ENCODE measurements around the gene ZNF256.

The ZNF256 gene

DNA sequence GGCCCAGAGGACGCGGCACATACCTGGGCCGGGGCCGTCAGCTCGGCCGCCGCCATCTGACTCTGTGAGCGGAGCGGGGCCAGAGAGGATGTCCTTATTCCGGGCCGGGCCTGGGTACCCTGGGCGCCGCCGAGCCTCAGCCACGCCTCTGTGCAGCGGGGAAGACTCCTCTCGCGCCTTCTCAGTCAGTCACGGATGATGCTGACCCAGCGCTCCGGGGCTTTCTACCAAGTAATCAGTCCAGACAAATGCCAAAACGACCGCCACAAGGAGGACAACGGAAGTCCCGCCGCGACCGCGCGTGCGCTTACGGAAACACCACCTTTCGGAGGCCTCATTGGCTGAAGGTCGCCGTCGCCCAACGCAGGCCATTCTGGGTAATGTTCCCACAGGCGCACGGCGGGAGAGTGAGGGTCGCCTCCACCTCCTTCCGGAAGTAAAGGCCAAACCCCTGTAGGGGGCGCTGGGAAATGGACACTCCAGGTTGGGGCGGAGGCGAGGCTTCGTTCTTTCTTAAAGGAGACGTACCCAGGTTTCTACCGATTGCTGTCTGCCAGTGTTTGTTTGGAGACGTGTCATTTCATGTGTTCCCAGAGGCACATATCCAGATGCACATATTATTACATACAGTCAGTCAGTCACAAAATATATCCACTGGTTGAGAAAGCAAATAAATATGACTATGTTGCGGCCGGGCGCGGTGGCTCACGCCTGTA, at the start of gene ZNF256:
ZNF256 (minus strand) TSS at position 288 of the 716 bp plus-strand sequence; CDS start at position 56, 232 bp downstream.
- peak; percentile 60 to 75 for DNase-seq (ENCODE audit: low read depth in 2 of 2)

DNA sequence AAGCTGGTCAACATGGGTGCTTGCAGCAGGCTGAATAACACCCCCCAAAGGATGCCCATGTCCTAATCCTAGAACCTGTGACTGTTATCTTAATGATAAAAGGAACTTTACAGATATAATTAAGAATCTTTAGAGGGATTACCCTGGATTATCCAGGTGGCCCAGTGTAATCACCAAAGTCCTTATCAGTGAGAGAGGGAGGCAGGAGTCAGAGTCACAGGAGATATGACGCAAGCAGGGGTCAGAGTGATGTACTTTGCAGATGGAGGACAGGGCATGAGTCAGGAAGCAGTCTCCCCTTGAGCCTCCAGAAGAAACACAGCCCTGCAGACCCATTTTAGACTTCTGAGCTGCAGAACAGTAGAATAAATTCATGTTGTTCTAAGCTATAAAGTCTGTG, 45.3 kb upstream of the ZNF256 start:
- no peak for DNase-seq (ENCODE audit: low read depth in 2 of 2)

DNA sequence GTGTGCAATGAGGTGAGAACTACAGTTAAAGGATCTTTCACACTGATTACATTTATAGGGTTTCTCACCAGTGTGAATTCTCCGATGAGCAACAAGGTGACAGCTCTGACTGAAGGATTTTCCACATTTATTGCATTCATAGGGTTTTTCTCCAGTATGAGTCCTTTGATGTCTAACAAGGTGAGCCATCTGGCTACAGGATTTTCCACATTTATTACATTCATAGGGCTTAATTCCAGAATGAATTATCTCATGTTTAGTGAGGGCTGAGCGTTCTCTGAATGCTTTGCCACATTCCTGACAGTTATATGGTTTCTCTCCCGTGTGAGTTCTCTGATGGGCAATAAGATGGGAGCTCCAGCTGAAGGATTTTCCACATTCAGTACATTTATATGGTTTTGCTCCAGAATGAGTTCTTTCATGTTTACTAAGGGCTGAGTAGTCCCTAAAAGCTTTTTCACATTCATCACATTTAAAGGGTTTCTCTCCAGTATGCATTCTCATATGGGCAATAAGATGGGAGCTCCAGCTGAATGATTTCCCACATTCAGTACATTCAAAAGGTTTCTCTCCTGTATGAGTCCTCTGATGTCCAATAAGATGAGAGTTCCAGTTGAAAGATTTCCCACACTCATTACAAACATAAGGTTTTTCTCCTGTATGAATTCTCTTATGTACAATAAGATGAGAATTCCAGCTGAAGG, 31.2 kb upstream of the ZNF256 start:
- DNase-seq (ENCODE audit: low read depth in 2 of 2) = no peak

DNA sequence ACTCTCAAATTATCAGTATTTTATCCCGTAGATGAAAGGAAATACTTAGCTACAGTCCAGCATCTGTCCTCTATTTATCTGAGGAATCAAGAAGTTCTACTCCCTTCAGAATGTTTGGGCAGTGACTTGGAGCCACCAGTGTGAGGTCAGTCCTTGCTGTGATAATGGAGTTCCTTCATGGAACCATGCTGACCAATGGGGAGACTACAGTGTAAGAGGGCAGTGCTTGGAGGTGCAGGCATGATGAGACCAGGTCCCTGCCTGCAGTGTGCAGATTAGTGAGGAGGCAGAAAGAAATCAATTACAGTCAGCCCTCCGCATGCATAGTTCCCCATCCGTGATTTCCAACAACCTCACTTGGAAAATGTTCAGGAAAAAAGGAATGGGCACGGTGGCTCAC, 26.9 kb upstream of the ZNF256 start, which contains the start of gene C19orf18:
C19orf18 (minus strand) TSS at position 101 of the 400 bp plus-strand sequence. CDS start 102 bp downstream, outside the sequence.
- DNase-seq (ENCODE audit: low read depth in 2 of 2) = no peak

DNA sequence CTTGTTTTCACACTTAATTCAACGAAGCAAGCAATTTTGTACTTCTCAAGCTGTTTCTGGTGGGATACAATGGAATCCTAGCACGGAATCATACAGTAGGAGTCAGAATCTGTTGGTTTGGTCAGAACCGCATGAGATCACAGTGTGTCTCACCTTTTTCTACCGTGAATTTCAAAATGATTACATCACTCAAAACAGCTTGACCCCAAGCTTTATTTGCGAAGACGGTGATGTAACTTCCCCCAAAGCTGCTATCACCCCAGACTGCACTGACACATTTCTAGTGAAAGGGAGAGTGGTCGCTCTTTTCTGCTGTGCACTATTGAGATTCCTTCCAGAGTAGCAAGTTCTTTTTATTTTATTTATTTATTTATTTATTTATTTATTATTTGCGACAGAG, 17.3 kb upstream of the ZNF256 start:
- no peak for DNase-seq (ENCODE audit: low read depth in 2 of 2)

DNA sequence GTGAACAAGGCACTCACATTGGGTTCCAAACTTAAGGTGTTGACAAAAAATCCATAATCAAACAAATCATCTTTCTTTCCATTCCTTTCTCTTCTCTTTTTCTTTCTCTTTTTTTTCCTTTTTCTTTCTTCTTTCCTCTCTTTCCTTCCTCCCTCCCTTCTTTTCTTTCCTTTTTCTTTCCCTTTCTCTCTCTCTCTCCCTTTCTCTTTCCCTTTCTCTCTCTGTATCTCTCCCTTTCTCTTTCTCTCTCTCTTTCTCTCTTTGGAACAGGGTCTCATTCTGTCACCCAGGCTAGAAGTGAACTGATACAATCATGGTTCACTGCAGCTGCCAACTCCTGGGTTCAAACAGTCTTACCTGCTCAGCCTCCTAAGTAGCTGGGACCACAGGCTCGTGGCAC, 14.3 kb upstream of the ZNF256 start:
- no peak for DNase-seq (ENCODE audit: low read depth in 2 of 2)

DNA sequence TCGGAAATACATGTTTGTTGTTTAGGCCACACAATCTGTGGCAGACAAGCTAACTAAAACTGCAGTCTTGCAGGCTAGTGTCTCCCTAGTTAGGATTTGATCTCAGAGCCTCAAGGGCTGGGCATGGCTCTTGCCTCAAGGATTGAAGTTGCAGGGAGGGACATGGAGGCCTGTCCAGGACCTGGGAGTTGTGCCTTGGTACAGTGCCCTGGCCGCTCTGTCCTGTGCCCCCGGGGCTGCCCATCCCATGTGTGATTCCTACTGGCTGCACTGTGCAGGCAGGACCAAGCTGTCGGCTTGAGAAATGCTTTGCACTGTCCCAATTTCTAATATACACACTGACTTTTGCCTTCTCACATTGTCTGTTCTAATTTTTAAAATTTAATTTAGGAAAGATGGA, 7.5 kb upstream of the ZNF256 start:
- DNase-seq (ENCODE audit: low read depth in 2 of 2) = no peak

DNA sequence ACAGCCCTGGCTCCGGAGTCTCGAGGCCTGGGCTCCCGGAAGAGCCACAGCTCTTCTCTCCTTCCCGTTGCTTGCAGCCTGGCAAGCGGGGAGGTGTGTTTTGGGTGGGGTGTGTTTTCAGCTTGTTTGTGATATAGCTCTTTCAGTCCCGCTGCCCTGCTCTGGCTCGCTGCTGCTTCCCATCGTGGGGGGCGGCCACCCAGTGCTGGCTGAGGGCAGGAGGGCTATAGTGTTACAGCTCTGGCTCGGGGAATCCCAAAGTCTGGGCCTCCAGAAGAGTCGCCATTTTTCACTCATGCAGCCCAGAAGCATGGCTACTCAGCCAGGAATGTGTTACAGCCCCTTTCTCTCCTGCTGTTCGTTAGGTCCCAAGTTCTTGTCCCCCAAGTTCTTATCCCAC, 2.2 kb upstream of the ZNF256 start:
- no peak for DNase-seq (ENCODE audit: low read depth in 2 of 2)

DNA sequence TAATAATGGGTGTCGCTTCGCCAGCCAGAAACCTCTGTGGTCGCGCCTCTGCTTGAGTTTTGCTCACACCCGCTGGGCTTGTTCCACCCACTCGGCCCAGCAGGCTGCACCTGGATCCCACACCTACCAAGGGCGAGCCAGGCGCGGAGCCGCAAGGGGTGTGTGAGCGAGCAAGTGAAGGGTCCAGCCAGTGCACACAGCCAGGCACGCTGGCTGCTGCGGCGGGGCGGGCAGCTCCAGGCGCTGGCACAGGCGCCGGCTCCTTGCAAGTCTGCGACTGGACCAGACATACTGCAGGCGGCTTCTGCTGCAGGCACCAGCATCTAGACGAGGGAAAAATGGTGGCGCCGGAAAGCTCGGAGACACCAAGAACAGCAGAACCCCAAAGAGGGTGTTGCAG, 1.8 kb upstream of the ZNF256 start:
- DNase-seq (ENCODE audit: low read depth in 2 of 2) = no peak

DNA sequence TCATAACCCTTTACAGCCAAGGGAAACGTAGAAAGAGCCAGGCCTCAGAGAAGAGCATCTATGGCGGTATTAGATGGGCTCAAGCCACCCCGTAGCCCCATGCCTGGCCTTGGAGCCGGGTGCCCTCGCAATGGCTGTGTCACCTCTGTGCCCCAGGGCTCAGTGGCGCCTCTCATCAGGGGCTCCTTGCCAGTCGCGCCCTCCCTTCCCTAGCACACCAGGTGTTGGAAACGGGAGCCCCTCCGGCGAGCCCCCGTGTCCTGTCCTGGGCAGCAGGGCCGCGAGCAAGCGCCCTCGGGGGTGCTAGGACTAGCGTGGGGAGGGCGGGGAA, 453 bp downstream of the ZNF256 start:
- no peak for DNase-seq (ENCODE audit: low read depth in 2 of 2)

DNA sequence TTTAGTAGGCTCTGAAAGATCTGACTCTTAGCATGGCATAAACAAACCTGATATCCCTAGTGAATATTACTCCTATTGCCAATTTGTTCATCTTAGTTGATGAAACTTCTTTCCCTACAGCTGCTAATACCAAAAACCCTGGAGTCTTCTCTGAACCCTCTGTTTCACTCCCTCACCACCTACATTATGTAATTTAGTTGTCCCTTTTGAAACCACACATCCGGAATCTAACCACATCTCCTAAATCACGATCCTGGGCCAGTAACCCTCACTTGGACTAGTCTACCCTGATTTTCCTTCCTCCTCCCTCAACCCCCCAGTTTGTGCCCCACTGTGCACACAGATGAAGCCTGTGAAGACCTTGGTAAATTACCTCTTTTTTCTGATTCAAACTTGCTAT, 1.2 kb downstream of the ZNF256 start:
- DNase-seq (ENCODE audit: low read depth in 2 of 2) = no peak

DNA sequence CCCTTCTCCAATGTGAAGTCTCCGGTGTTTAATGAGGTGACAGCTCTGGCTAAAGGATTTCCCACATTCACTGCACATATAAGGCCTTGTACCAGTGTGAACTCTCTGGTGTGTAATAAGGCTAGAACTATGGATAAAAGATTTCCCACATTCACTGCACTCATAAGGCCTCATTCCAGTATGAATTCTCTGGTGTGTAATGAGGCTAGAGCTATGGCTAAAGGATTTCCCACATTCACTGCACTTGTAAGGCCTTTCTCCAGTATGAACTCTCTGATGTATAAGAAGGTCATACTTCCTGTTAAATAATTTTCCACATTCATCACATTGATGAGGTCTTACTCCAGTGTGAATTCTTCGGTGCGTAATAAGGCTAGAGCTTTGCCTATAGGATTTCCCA, 5.9 kb downstream of the ZNF256 start:
- no peak for DNase-seq (ENCODE audit: low read depth in 2 of 2)

DNA sequence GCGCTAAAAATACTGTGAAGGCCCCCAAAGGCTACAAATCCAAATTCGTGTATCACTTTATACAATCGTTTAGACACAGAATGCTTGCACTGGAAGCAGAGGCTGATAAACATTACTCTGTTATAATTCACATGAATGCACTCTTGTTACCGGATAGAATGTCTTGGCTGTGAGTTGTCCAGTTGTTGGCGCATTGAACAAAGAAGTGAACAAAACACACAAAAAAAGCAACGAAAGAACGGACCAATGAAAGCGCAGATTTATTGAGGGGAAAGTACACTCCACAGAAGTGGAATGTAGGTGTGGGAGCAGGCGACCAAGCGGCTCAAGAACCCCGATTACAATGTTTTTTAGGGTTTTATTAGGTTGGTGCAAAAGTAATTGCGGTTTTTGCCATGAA, 11.8 kb downstream of the ZNF256 start:
- DNase-seq (ENCODE audit: low read depth in 2 of 2) = no peak

DNA sequence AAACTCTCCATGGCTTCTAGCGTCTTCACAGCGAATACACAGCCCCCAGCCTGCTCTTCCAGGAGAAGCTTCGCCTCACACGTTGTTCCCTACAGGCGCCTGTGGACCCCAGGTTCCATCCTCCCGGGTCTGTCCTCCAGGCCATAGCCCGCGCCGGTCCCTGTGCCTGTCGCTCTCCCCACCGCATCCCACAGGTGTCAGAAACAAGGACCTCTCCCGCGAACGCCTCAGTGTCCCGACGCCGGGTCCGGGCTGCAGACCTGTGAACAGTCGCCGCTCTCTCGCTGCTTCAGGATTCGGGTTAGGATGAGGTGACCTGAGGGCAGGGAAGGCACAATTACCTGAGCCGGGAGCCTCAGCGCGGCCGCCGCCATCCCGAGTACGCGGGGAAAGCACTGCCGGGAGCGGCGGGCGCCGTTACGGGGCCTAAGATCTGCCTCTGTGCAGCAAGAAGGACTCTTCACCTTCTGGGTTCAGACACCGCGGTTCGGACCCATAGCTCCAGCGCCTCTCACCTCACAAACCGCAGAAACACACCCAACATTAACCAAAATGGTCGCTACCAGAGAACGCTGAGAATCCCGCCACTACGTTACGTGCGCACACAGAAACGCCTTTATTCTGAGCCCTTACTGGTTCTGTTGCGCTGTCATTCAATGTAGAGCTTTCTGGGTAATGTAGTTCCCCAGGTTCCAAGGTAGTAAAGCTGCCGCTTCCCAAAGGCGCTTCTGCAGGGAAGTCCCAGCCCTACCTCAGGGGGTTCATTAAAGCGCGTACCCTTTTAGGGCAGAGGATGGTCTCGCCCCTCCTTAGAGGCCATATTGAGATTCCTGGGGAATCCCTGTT, 12.5 kb downstream of the ZNF256 start, which contains the start of gene ZNF418:
ZNF418 (minus strand) TSS at position 583 of the 846 bp plus-strand sequence. CDS start 1,580 bp downstream, outside the sequence.
- no peak for DNase-seq (ENCODE audit: low read depth in 2 of 2)

DNA sequence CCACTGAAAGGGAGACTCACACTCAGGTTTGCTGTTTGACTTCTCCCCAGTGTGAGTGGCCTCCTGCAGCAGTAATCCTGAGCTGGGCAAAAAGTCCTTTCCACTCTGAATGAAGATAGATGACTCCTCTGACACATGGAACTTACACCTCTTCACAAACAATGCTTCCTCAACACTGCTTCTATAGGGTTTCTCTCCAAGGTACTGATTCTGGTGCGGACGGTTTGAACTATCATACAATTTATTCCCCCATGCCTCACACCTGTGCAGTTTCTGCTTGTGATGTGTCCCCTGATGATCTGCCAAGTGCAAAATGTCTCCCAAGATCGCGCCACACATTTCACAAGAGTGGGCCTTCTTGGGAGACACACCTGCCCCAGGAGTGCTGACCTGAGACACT, 19.9 kb downstream of the ZNF256 start:
- DNase-seq (ENCODE audit: low read depth in 2 of 2) = no peak

DNA sequence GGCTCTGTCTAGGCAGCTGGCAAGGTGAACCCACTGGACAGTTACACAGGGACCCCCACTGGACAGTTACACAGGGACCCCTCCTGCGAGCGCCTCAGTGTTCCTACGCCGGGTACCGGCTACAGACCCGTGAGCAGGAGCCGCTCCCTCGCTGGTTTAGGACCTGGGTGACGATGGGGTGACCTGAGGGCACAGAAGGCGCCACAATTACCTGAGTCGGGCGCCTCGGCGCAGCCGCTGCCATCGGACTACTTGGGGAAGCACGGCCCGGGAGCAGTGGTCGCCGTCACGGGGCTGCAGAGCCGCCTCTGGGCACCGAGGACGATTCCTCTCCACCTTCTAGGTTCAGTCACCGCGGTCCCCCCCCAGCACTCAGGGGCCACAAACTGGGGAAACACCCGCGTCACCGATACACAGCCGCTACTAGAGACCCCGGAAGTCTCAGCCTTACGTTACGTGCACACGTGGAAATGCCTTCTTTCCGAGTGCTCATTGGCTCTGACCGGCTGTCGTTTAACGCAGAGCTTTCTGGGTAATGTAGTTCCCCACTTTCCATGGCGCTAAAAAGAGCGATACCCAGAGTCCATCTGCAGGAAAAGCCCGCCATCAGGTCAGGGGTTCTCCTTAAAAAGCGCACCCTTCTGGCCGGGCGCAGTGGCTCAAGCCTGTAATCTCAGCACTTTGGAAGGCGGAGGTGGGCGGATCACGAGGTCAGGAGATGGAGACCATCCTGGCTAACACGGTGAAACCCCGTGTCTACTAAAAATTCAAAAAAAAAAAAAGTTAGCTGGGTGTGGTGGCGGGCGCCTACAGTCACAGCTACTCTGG, 31.1 kb downstream of the ZNF256 start, which contains the start of gene ZNF417:
ZNF417 (minus strand) TSS at position 425 of the 828 bp plus-strand sequence; CDS start at position 244, 181 bp downstream.
- DNase-seq (ENCODE audit: low read depth in 2 of 2) = peak; percentile 66 to 80

DNA sequence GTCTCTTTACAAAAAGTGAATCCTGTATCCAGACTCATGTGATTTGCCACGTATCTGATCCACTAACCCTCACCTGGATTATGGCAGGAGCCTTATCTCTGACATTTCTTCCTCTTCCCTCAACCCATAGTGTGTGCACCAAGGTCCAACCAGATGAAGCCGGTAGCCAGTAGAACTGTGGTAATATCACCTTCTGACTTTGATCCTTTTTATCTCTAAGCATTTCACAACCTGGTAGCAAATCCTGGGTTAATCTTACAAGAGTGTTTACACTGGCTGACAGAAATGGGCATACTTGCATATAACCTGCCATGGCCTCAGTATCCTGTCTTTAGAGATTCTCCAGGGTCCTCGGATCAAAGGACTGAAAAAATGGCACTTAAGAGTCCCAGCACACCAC, 33.0 kb downstream of the ZNF256 start:
- no peak for DNase-seq (ENCODE audit: low read depth in 2 of 2)

DNA sequence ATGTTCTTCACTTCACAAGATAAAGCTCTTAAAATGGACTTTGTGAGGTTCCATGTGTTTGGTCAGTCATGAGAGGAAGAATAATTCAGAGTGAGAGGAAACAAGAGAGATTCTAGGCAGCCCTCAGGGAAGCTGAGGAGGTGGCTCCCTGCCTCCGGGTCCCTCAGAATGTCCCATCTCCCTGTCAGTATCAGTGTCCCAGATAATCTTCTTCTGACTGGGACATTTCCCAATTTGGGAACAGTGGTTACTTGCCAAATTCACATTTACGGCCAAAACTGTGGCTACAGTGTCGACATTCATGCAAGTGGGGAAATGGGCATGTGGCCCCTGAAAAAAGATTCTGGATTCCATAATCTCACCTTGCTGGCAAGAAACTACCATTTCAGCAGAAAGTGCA, 40.1 kb downstream of the ZNF256 start:
- no peak for DNase-seq (ENCODE audit: low read depth in 2 of 2)

DNA sequence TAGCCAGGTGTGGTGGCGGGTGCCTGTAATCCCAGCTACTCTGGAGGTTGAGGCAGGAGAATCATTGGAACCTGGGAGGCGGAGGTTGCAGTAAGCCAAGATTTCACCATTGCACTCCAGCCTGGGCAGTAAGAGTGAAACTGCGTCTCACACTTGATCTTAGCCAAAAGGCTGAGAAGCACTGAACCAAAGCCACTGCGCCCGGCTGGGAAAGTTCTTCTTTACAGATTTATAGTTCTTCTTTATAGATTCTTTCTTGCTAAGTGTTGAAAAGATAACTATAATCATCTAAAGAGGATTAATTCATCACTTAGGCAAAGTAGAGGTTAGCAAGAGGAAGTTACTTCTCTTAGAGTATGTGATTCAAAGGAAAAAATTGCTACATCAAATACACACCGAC, 42.2 kb downstream of the ZNF256 start:
- DNase-seq (ENCODE audit: low read depth in 2 of 2) = no peak

DNA sequence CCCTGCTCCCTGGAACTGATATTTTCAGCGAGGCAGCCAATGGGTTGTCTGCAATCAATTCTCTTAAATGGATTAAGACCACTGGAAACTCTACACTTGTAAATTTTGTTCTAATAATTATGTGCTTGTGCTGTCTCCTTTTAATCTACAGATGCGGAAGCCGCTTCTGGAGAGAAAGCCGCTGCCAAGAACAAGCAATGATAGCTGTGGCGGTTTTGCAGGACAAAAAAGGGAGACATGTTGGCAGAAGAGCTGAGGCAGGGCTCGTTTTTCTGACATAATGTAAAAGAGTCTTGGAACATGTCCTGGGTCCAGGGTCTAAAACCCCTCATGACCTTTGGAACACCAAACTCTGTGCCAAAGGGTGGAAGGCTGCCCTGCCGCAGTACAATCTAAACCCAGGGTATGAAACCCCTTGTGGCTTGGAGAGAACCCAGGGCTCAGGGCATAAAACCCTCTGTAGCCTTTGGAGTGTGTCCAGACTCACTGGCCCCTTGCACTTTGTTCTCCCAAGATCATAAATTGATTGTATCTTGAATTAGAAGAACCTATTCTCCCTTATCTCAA, 43.8 kb downstream of the ZNF256 start:
- DNase-seq (ENCODE audit: low read depth in 2 of 2) = no peak

DNA sequence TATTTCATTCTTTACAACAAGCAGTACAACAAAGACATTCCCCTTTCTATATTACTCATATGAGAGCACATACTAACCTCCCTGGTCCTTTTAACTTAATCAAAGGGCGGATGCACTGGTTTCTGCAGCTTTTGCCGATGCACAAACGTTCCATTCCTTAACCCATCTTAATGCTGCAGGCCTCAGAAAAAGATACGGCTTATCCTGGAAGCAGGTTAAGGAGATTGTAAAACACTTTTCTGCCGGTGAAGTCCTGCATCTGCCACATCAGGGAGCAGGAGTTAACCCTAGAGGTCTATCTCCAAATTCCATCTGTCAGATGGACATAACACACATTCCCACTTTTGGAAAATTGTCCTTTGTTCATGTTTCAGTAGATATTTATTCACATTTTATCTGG, 47.2 kb downstream of the ZNF256 start:
- DNase-seq (ENCODE audit: low read depth in 2 of 2) = no peak
